HG03280 (cell line): ENCODE results near the gene ENTPD8.
A peak's percentile ranks its signal among the peaks of the same experiment; 100 is the strongest.
"Not testable (repeated sequence)": the region's sequence is repeated elsewhere in the genome, so short reads cannot be mapped to it uniquely, and the experiment has no call there.

Experiments used
- ATAC-seq: cut with Tn5 transposase; IDR thresholded peaks from one replicate; pipeline ENCODE4 v1.9.1; 2021; ENCODE audit warnings: mild to moderate bottlenecking, moderate library complexity; ENCODE audit not compliant: unreplicated experiment

Gene ENTPD8

GRCh38 chr9:137459601-137460362 lies 18.6 kb upstream of the ENTPD8 start:
- ATAC-seq, result no peak

GRCh38 chr9:137459152-137459600 lies 18.0 kb upstream of the ENTPD8 start, which contains the start of gene NSMF:
TSS of gene NSMF (minus strand) at chr9:137459334. CDS start at chr9:137459102, 232 bp downstream.
- peak; percentile 73 for ATAC-seq

DNA sequence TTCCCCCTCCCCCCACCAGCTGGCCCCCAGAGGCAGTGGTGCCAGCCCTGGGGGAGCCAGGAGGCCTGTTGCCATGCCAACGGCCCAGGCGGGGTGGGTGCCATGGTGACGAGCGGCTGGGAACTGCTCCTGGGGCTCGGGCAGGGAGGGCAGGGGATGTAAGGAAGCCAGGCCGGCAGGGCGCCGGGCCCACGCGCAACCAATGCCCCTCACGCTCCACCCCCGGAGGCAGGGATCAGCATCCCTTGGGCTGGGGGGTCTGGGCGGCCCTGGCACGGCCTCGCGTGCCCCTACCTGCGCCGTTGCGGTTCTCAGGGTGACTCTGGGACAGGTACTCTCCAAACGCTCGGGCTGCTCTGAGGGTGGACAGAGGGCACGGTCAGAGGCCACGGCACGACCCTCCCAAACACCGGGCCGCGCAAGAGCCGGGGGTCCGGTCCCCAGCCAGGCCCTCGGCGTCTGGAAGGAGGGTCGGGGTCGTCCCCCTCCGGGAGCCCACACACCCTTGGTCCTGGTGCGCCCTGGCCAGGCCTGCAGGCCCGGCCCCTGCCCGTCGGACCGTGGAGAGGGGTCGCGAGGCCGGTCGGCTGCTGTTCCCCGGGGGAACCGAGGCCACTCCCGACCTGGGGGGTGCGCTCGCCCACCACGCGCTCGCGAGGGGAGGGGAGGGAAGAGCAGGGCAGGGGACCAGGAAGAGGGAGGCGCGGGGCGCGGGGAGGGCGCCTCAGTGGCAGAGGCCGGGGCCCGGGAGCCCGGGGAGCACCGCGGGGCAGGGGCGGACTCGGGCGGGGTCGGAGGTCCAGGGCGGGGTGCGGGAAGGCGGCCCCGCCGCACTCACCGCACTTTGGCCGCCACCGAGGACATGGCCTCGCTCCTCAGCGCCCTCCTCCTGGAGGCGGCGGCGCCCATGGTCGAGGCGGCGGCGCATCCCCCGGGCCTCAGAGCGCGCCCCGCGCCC lies 17.3 kb upstream of the ENTPD8 start:
- ATAC-seq, result no peak

DNA sequence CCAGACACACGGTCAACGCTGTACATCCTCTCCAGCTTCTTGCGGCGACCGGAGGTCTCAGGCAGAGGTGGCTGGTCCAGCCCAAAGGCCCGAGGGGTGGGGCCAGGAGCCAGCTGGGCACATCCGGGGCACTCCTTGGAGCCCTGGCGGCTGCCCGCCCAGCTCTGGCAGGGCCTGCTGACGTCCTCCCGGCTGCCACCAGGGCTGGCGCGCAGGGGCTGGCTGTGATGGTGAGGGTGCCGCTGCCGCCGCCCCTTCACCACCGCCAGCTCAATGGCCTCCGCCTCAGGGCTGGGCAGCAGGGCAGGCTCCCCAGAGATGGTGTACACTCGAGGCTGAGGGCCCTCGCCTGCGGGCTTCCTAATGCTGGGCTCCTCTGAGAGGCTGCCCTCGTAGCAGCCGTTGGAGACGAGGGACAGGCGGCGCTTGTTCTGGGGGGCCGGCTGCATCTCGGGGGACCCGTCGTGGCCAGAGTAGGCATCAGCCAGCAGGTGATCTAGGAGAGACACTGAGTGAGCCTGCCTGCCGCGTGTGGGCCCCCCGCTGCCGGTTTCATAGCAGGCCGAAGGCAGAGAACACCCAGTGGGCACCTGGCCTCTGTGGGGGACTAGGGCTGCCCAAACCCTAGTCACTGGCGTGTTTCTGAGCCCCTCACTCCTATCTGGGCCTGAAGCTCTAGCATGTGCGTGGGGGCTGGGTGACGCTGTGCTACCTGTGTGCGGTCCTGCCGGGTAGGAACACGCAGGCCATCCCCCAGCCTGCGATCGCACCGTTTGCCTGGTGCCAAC lies 16.4 kb upstream of the ENTPD8 start:
- no peak for ATAC-seq

- no peak for ATAC-seq
These were observed 15.8 kb upstream of the ENTPD8 start for GRCh38 chr9:137456864-137457405.

DNA sequence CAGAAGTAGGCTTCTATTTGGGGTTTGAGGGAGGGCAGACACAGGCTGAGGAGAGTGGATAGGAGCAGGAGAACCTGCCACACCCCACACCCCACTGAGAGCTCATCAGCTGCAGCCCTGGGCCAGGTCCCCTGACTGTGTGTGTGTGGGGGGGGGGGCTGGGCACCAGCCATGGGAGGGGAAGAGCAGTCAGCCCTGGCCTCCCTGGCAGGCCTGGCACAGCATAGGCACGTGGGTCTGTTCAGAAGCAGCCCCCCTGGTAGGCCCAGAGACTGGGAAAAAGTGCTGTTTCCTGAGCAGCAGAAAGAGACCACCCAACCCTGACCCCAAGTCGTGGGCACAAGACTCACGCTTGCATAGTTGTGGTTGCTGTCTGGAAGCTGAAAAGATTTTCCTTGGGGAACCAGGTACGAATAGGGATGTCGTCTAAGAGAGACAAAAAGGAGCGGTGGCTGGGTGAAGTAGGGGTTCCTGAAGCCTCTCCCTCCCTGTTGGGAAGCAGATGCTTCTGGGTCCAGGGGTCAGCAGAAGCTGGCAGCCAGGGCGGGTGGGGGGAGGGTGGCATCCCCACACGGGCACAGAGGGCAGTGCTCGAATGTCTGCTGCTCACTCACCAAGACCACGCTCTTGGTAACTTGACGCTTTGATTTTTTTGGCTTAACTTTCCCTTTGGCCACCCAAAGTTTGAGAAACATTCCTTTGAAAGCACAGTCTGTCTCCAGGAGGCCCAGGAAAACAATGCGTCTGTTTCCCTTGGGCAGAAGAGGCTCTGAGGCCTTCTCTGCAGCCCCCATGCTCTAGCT lies 15.1 kb upstream of the ENTPD8 start:
- no peak for ATAC-seq

GRCh38 chr9:137455359-137455991 lies 14.3 kb upstream of the ENTPD8 start:
- ATAC-seq, result no peak

DNA sequence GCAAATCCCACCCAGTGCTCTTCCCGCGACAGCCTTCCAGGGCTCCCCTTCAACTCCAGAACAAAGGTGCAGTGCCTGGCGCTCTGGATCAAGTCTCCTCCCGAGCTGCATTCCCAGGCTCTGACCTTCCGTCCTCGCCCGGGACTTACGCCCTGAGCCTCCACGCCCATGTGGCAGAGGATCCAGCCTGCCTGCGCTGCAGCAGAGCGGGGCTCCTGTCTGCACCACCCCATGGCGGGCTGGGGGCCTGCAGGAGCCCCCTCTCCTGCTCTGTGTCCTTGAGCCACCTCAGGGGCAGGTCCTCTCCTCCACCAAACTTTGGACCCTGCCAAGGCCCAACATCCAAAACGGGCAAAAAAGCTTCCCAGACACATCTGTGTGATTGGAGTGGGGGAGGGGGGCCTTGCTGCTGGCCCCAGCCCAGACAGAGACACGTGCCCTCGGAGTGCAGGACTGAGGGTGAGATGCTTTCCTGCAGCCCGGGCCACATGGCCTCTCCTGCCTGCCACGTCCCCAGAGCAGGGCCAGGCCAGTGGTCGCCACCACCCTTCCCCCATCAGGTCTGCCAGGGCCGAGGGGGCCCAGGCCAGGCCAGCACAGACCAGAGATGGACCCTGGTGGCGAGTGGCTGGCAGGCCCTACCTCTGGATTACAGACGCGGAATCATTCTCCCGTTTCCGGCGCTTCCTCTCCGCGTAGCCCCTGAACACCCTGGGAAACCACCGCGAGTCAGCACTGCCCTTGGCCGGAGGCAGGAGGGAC lies 13.6 kb upstream of the ENTPD8 start:
- ATAC-seq, result no peak

DNA sequence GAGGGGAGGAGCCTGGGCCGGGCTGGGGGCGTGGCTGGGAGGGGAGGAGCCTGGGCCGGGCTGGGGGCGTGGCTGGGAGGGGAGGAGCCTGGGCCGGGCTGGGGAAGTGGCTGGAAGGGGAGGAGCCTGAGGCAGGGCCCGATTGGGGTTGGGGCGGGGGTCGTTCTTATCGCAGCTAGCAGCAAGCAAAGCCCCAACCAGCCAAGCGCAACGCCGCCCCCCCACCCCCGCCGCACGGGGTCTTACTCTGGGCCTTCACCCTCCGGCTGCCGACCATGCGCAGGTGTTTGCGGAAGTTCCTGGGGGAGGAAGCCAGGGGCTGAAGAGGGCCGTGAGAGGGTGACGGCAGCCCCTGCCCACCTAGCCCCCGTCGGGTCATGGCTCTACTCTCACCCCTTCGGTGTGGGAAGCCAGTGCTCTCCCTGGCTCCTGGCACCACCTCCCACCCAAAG lies 13.0 kb upstream of the ENTPD8 start:
- ATAC-seq, result peak; percentile 27

GRCh38 chr9:137453643-137454081 lies 12.5 kb upstream of the ENTPD8 start:
- ATAC-seq, result peak; percentile 61

DNA sequence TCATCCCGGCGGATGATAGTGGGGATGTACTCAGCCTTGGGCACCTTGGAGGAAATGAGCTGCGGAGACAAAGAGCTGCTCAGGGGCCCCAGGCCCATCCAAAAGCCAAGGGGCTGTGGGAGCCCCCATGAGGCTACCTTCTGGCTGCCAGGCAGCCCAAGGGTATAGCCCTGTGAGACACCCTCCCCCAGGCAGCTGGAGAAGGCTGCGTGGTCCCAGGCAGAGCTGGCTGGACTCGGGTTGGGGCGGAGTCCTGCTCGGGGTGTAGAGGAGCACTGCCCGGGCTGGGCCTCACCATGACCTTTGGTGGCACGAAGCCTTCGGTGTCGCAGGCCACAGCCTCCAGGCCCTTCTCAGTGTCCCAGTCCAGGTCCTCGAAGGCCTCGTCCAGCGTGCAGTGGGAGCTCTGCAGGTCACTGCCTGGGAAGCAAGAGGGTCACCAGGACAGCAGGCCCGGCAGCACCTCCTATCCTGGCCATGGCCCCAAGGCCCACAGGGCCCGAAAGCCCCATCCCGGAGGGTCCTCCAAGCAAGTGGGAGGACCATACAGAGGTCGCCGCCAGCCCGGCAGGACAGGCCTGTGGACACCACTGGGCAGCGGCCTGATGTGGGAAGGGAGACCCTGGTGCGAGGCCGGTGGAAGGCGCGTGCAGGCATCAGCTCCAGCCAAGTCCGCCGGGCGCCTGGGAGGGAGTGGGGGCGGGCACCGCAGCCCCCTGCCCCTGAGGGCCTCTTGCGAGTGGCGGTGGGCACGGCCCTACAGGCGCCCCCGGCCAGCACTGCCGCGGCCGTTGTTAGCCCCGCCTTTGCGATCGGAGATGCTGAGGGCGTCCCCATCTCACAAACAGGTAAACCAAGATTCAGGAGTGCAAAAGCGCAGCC lies 11.8 kb upstream of the ENTPD8 start:
- ATAC-seq, result no peak

DNA sequence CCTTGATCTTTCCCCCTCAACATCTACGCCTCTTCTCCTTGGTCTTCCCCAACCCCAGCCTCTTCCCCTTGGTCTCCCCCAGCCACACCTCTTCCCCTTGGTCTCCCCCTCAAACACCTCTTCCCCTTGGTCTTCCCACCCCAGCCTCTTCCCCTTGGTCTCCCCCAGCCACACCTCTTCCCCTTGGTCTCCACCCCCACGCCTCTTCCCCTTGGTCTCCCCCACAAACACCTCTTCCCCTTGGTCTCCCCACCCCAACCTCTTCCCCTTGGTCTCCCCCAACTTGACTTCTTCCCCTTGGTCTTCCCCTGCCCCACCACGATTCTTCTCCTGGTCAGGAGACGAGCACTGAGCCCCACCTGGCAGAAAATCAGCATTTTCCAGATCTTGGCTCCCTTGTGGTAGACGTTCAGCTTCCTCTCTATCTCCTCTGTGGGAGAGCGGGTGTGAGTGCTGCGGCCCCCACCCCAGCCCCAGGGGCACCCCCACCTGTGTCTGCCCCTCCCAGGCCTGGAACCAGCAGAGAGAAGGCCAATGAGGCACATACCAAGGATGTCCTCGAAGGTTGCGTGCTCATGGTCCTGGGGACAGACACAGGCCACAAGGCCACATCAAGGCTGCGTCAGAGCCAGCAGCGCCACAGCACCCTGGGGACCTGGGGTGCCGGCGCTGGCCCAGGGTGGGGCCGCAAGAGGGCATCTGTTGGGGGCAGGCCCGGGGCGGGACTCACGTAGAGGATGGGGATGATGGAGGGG lies 11.0 kb upstream of the ENTPD8 start:
- no peak for ATAC-seq

GRCh38 chr9:137451264-137452005 lies 10.3 kb upstream of the ENTPD8 start:
- ATAC-seq, result not testable (repeated sequence)

DNA sequence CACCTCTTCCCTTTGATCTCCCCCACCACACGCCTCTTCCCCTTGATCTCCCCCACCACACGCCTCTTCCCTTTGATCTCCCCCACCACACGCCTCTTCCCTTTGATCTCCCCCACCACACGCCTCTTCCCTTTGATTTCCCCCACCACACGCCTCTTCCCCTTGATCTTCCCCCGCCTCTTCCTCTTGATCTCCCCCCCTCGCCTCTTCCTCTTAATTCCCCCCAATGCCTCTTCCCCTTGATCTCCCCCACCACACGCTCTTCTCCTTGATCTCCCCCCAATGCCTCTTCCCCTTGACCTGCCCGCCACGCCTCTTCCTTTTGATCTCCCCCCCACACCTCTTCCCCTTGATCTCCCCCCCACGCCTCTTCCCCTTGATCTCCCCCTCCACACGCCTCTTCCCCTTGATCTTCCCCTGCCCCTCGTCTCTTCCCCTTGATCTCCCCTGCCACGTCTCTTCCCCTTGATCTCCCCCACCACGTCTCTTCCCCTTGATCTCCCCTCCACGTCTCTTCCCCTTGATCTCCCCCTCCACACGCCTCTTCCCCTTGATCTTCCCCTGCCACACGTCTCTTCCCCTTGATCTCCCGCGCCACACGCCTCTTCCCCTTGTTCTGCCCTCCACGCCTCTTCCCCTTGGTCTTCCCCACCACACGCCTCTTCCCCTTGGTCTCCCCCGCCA lies 9.5 kb upstream of the ENTPD8 start:
- not testable (repeated sequence) for ATAC-seq

- no peak for ATAC-seq
These were observed 8.9 kb upstream of the ENTPD8 start for GRCh38 chr9:137449931-137450538.
